GM19099 (cell line): ENCODE data around the gene NUDT14.

Experiments
- POLR2A ChIP-seq: IDR thresholded peaks from 3 replicates; pipeline ENCODE4 v1.6.1; 2011; ENCODE audit warnings: low read depth; ENCODE audit not compliant: insufficient read length; ENCODE audit errors: extremely low read depth

Gene NUDT14

DNA sequence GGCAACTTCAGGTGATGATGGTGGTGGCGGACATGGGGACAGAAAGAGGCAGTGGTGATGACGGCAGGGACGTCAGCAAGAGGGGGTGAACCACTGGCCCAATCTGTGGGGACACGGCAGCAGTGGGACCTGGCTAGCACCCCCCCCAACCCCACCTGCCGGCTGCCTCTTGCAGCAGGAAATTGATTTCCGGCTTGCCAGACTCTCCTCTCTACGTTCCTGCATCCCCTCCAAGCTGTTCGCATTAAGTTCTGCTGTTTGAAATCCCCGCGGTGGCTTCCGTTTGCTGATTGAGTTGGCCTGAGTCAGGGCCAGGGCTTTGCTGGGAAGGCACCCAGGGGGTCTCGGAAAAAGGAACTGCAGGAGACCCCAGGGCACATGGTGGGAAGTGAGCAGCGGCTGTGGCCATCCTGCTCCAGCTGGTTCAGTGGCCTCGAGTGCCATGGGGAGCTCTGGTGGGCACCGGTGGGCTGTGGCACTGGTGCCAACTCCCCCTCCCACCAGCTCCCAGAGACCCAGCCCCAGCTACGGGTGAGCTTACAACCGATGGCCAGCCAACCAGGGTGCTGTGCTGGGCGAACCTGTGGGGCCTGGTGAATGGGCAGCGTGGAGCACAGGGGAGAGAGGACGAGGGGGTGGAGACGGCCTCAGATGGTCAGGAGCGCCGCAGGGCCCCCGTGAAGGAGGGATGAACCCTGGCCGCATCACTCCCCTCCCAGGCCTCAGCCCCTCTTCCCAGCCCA is 14.6 kb upstream of the NUDT14 start:
- TF ChIP-seq POLR2A: no peak

GRCh38 chr14:105195051-105195450 is 13.9 kb upstream of the NUDT14 start:
- TF ChIP-seq POLR2A: no peak

GRCh38 chr14:105193916-105194782 is 13.0 kb upstream of the NUDT14 start:
- no peak for TF ChIP-seq POLR2A

DNA sequence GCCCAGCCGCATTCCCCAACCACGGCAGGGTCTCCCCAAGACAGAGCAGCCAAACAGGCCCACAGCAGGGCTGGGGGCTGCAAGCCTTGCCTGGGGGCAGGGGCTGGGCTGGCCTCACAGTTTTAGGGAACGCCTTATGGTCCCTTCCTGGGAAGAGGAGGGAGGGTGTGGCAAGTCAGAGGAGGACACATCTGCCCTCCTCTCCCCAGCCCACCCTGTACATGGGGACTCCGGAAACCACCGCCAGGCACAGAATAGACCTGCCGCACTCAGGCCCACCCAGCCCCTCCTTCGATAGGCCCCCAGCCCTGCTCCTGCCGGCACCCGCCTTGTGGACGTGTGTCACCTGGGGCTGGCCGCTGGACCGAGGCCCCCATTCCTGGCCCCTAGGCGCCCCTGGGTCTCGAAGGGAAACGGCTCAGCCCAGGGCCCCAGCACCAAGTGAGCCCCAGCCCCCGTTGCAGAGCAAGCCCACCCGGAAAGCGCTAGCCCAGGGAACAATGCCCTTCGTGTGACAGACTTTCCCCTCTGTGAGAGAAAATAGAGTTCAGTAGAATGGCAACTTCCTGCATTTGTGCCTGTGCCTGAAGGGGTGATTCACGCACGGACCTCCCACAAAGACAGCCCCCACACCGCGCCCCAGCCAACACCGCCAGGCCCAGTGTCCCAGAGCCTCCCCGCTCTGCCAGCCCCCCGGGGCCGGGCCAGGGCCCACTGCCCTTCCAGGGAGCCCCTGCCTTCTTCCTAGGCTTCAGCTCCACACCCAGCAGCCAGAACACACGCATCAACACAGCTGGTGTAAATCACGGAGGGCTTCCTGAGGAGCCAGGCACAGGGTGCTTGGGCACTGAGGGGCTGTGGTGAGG is 12.0 kb upstream of the NUDT14 start:
- no peak for TF ChIP-seq POLR2A

DNA sequence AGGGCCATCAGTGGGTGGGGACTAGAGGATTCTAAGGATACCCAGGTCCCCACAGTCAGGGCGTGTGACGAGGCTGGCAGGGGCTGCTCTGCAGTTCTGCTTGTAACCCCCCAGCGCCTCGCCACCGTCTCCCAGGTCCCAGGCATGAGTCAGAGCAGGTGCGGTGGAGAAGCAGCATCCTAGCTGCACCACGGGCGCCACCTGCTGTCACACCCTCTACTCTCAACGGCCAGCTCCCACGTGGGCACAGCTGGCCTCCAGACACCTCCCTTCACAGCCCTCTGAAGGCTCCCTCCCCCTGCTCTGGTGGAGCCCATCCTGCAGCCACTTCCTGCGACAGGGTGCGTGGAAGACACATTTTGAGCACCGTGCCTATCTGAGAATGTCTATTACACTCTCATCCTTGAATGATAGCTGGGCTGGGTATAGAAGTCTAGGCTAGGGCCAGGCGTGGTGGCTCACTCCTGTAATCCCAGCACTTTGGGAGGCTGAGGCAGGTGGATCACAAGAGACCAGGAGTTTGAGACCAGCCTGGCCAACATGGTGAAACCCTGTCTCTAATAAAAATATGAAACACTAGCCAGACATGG is 6.9 kb upstream of the NUDT14 start:
- no peak for TF ChIP-seq POLR2A

GRCh38 chr14:105187116-105187515 is 6.0 kb upstream of the NUDT14 start:
- no peak for TF ChIP-seq POLR2A

DNA sequence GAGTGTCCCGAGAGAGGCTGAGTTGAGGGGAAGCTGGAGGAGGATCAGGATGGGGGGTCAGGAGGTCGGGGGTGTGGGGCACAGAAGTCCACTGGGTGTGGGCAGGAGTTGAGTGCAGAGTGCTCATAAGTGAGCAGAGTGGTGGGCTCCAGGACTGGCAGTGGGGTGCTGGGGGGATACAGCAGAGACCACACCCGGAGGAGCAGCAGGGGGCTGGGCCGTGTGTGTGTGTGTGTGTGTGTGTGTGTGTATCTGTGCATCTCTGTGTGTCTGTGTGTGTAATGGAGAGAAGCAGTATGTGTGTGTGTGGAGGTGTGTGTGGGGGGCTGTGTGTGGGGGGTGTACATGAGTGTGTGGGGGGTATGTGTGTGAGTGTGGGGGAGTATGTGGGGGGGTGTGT is 4.9 kb upstream of the NUDT14 start:
- TF ChIP-seq POLR2A: no peak

DNA sequence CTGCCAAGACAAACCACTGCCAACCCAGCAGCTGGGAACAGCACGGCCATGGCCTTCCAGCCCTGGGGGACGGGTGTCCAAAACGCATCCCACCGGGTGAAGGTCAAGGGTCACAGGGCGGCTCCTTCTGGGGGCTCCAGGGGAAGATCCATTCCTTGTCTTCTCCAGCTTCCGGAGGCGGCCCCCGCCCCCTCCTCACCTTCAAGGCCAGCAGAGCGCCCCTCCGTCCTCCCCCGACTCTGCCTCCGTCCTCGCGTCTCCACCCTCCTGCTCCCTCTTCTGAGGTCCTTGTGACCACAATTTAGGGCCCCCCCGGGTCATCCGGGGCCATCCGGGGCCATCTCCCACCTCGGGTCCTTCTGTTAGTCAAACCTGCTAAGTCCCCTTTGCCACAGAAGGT is 3.9 kb upstream of the NUDT14 start:
- TF ChIP-seq POLR2A: no peak

- no peak for TF ChIP-seq POLR2A
Observed at GRCh38 chr14:105184461-105184860, 3.3 kb upstream of the NUDT14 start.

DNA sequence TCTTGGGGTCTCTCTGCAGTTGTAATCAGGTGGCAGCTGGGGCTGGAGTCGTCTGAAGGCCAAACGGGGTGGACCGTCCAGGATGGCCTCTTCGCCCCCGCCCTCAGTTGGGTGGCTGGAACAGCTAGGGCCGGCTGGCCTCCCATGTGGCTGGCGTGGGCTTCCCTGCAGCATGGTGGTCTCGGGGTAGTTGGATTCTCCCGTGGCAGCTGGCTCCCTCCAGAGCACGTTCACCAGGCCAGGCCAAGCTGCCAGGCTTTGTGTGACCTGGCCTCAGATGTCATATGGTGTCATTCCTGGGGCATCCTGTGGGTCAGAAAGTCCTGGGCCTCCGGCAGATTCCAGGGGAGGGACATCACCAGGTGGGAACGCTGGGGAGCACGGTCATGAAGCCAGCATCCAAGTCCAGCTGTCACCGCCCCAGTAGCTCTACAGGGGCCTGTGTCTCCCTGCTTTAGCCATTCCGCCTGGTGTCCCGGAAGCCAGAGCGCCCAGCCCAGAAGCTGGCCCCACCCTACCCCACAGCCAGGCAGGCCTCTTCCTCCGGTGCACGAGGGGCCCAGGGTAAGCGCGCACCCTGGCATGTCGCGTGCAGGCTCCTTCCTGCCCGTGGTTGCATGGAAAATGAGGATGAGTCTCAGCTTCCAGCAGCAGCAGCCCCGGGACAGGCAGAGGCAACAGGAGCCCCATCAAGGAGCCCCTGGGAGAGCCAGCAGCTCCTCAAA is 1.3 kb upstream of the NUDT14 start:
- TF ChIP-seq POLR2A: no peak

DNA sequence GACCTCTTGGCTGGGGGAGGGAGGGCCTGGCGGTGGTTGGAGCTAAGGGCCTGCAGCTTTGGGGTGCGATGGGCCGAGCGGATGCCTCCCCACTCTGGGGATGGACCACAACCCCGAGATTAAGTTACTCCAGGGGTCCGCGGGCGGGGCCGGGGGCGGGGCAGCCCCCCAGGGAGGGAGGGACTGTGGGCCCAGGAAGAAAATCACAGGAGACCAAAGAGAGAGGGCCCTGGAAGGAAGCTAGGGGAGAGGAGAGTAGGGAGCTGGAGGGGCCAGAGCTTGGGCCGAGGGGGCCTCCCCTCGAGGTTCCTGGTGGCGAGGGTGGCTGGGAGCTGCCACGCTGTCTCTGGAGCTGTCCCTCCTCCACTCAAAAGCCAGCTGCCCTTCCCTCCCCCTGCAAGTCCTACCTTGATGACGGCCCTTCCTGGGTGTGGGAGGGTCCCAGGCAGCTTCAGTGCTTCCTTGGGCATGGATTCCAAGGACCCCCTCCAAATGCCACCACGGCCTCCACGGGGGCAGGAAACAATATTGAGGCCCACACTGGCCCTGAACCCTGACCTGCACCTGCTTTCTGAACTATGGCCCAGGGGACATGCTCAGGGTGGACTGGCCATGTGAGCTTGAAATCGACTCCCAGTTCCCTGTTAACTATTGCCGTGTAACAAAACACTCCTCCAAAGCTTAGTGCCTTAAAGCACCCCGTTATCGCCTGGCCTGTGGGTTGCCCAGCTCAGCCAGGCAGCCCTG is 610 bp upstream of the NUDT14 start:
- no peak for TF ChIP-seq POLR2A

GRCh38 chr14:105179191-105179590 is 1.9 kb downstream of the NUDT14 start:
- no peak for TF ChIP-seq POLR2A

- no peak for TF ChIP-seq POLR2A
Observed at GRCh38 chr14:105178868-105179140, 2.3 kb downstream of the NUDT14 start.
